K562 treated with DMSO at 1 percent for 48 hours (cell line): ENCODE measurements around the gene RNF2. TPM values are rescaled to one million over a fixed set of nuclear protein-coding genes. Genes with fewer than 3 reads are reported as not detected.

Experiments used
- total RNA-seq: library from RNA; unstranded; fragments of 300-600 nt; gene quantifications from 2 replicates; pipeline ENCODE4 v1.2.3, GENCODE V29; 2022; ENCODE audit warnings: low replicate concordance; ENCODE audit errors: extremely low read depth

Gene RNF2
- total RNA-seq: not detected in 2 replicates

DNA sequence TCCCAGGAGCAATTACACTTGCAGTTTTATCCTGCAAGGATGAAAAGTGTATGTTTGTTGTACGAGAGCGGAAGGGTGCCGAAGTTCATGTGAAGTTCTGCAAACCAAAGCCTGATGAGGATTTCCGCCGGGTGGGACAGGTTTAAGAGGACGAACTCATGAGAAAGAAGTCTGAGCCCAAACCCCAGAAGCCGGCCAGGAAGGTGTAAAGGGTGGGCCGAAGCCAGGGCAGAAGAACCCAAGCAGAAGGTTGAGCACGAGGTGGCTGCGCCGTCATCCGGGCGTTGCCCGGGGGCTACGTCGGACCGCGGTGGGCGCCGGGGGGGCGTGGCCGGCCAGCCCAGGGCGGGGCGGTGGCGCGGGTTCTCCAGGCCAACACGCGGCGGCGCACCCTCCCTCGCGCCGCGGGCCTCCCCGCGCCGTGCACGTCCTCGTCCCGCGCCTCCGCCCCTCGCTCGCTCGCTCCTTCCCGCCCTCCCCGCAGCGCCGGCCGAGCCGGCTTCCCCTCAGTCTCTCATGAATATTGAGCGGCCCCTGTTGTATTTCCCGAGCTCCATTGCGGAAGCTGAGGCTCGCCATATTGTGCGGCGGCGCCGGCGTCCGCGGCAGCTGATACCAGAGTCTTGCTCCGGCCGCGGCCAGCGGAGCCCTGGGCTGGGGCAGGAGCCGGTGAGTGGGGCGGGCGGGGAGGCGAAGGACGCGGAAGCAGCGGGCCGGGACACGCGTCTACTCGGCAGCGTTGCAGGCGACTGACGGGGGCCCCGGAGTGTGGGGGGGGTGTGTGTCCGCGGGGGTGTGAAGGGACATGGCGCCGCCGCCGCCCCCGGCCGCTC lies at the start of gene RNF2:
Gene RNF2 (plus strand): TSS at position 578 of the 833 bp plus-strand sequence. CDS start 41,996 bp downstream, outside the sequence.

Other genes with a start within 250 kb of the RNF2 start
- not detected in 2 replicates for gene NIBAN1, start 71.0 kb upstream of the RNF2 start, total RNA-seq
- gene TRMT1L, start 111.4 kb downstream of the RNF2 start, total RNA-seq: not detected in 2 replicates
- not detected in 2 replicates for gene SWT1, start 111.6 kb downstream of the RNF2 start, total RNA-seq